Small intestine (tissue), 7 donors: Measurements from ENCODE around the gene STRN4. TPM values are rescaled to one million over a fixed set of nuclear protein-coding genes. Genes with fewer than 3 reads are reported as not detected.

Experiments used
- DNase-seq, 2 donors: peaks; one replicate each; pipeline versions ENCODE4 v3.0.0 to v3.0.0-alpha.2; 2013
- FAIRE-seq: peaks from 2 replicates; lab custom pipeline; 2012; peaks lifted over from hg19 to GRCh38; lab: Jason Lieb, UNC
- H3K27ac ChIP-seq, 3 donors: one replicate each; pipeline ENCODE4 v1.5.1; 2013; ENCODE audit warnings: low read length in 2 of 3, mild to moderate bottlenecking in 2 of 3, control low read depth in 1 of 3, inconsistent platforms in 1 of 3, low read depth in 1 of 3, moderate library complexity in 1 of 3
- H3K27me3 ChIP-seq, 3 donors: one replicate each; pipeline ENCODE4 v1.6.1; 2013; ENCODE audit warnings: low read length in 3 of 3, inconsistent platforms in 1 of 3; ENCODE audit not compliant: control insufficient read depth in 3 of 3, insufficient read depth in 3 of 3
- H3K36me3 ChIP-seq, 3 donors: one replicate each; pipeline ENCODE4 v1.6.1; 2013; ENCODE audit warnings: low read length in 3 of 3, inconsistent platforms in 1 of 3, low read depth in 1 of 3, mild to moderate bottlenecking in 1 of 3, moderate library complexity in 1 of 3; ENCODE audit not compliant: control insufficient read depth in 3 of 3, insufficient read depth in 2 of 3
- H3K4me1 ChIP-seq, 3 donors: one replicate each; pipeline ENCODE4 v1.6.1; 2013; ENCODE audit warnings: low read length in 2 of 3, inconsistent platforms in 1 of 3, low read depth in 1 of 3, mild to moderate bottlenecking in 1 of 3, moderate library complexity in 1 of 3; ENCODE audit not compliant: control insufficient read depth in 3 of 3, insufficient read depth in 2 of 3
- H3K4me3 ChIP-seq, 3 donors: one replicate each; pipeline ENCODE4 v1.5.1; 2013; ENCODE audit warnings: low read length in 3 of 3, control low read depth in 1 of 3, inconsistent platforms in 1 of 3, low read depth in 1 of 3, mild to moderate bottlenecking in 1 of 3, moderate library complexity in 1 of 3
- H3K9me3 ChIP-seq, 2 donors: one replicate each; pipeline ENCODE4 v1.6.1; 2013; ENCODE audit warnings: low read depth in 1 of 2, low read length in 1 of 2; ENCODE audit not compliant: control insufficient read depth in 2 of 2, insufficient read depth in 1 of 2
- WGBS, 3 donors: extraction: QIAGEN DNeasy Blood & Tissue Kit; methylation state at CpG; one replicate each; pipeline ENCODE4 v1.1.7; 2013; 5-methylcytosine and 5-hydroxymethylcytosine counted together
- polyA plus RNA-seq, 4 donors: library from polyadenylated mRNA; stranded (reverse) in 3 of 4; unstranded in 1 of 4; fragments of 200-250 nt in 3 of 4; fragments of 120-200 nt in 1 of 4; gene quantifications; one replicate each; pipeline versions ENCODE4 v1.2.1 to v1.2.3, GENCODE V29; 2013
- donor health status: healthy with polysubstance abuse.
- donor health status: control.
- donor health status: control.
- donor health status: Bipolar disorder and iron deficiency.
- donor health status: healthy.

STRN4 gene
- polyA plus RNA-seq, 4 donors, result 44.6 to 58.3 (median 51.1) TPM

DNA sequence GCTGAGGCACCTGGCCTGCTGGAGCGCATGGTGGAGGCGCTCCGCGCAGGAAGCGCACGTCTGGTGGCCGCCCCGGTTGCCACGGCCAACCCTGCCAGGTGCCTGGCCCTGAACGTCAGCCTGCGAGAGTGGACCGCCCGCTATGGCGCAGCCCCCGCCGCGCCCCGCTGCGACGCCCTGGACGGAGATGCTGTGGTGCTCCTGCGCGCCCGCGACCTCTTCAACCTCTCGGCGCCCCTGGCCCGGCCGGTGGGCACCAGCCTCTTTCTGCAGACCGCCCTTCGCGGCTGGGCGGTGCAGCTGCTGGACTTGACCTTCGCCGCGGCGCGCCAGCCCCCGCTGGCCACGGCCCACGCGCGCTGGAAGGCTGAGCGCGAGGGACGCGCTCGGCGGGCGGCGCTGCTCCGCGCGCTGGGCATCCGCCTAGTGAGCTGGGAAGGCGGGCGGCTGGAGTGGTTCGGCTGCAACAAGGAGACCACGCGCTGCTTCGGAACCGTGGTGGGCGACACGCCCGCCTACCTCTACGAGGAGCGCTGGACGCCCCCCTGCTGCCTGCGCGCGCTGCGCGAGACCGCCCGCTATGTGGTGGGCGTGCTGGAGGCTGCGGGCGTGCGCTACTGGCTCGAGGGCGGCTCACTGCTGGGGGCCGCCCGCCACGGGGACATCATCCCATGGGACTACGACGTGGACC is 9.7 kb upstream of the STRN4 start:
- no peak overlapping the region for H3K27ac ChIP-seq
- no peak overlapping the region for H3K4me3 ChIP-seq
- no peaks in the 10 kb centered on the region for H3K9me3 ChIP-seq
- H3K36me3 ChIP-seq, result peaks cover 0 to 53% (median 0%) of the 10 kb centered on the region in 3 donors
- 94 to 98% (median 98%) methylated on average over 74 to 86 of the region's 86 CpGs for WGBS, 3 donors
- H3K27me3 ChIP-seq, result no peaks in the 10 kb centered on the region
- FAIRE-seq (no peak), DNase-seq (no peak)
- no peaks in the 10 kb centered on the region for H3K4me1 ChIP-seq

DNA sequence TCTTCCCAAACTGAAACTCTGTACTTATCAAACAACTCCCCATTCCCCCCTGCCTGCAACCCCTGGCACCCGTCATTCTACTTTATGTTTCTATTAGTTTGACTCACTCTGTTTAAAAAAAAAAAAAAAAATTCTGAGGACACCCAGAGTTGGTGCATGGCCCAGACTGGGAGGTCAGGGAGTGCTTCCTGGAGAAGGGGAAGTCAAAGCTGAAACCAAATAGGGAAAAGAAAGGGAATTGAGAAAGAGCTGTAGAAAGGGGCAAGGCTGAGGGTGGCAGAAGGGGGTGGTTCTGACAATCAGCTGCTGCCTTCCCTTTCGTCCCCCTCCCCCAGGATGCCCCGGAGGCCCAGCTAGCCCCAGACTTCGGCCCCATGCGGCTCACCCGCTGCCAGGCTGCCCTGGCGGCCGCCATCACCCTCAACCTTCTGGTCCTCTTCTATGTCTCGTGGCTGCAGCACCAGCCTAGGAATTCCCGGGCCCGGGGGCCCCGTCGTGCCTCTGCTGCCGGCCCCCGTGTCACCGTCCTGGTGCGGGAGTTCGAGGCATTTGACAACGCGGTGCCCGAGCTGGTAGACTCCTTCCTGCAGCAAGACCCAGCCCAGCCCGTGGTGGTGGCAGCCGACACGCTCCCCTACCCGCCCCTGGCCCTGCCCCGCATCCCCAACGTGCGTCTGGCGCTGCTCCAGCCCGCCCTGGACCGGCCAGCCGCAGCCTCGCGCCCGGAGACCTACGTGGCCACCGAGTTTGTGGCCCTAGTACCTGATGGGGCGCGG is 9.0 kb upstream of the STRN4 start:
- H3K27ac ChIP-seq, result no peak overlapping the region
- DNase-seq, result no peak
- no peaks in the 10 kb centered on the region for H3K9me3 ChIP-seq
- no peaks in the 10 kb centered on the region for H3K27me3 ChIP-seq
- peaks cover 0 to 58% (median 0%) of the 10 kb centered on the region in 3 donors for H3K36me3 ChIP-seq
- no peak for FAIRE-seq
- 84 to 91% (median 91%) methylated on average over 37 to 39 of the region's 39 CpGs for WGBS, 3 donors
- H3K4me1 ChIP-seq, result no peaks in the 10 kb centered on the region
- H3K4me3 ChIP-seq, result no peak overlapping the region

DNA sequence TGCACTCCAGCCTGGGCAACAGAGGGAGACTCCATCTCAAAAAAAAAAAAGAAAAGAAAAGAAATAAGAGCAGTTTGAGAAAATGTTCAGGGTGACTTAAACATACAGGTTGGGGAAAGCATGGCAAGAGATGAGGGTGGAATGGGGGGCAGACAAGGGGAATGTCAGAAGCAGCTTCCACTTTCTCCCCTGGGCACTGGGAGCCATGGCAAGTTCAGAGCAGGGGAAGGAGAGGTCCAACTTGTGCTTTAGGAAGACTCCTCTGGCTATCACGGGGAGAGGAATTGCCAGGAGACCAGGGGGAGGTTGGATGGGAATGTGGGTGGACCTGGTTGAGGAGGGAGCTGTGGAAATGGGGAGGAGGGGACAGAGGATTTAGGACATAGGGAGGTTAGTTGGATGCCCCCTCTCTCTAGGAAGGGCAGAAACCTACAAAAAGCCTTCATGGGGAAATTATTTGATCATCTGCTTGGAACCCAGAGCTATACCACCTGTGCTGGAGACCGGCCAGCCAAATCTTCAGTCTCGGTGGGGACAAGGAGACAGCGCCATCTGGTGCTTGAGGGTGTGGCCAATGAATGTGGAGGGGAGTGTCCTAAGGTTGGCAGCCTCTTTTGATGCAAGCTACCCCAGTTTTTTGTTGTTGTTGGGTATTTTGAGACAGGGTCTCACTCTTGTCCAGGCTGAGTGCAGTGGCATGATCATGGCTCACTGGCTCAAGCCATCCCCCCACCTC is 7.3 kb upstream of the STRN4 start:
- Histone ChIP-seq H3K27me3 (no peaks in the 10 kb centered on the region), H3K4me1 (no peaks in the 10 kb centered on the region), H3K9me3 (no peaks in the 10 kb centered on the region), H3K27ac (no peak overlapping the region), H3K36me3 (peaks cover 0 to 69% (median 0%) of the 10 kb centered on the region in 3 donors), H3K4me3 (no peak overlapping the region)
- peak; percentile 65 to 71 for DNase-seq
- 6 to 17% (median 14%) methylated on average over 4 of the region's 4 CpGs for WGBS, 3 donors
- FAIRE-seq, result no peak

DNA sequence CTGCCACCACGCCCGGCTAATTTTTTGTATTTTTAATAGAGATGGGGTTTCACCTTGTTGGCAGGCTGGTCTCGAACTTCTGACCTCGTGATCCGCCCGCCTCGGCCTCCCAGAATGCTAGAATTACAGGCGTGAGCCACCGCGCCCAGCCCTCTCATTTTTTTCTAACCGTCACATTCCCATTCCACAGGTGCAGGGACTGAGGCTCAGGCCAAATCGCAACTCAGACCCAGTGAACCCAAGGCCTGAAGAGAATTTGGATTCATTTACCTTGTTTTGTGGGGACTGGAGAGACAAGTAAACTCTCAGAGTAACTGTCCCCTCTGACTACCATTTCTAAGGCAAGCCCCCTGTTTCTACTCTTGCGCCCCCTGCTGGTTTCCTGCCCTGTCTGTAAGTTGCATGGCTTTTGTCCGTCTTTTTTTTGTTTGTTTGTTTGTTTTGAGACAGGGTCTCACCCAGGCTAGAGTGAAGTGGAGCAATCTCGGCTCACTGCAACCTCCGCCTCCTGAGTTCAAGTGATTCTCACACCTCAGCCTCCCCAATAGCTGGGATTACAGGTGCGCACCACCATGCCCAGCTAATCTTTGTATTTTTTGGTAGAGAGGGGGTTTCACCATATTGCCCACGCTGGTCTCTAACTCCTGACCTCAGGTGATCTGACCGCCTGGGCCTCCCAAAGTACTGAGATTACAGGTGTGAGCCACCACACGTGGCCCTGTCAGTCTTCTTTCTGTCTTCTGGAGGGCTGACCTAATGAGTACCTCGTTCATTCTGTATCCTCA is 2.3 kb upstream of the STRN4 start:
- no peak for FAIRE-seq
- peak; percentile 50 to 63 for DNase-seq
- Histone ChIP-seq H3K36me3 (peaks cover 0 to 35% (median 0%) of the 10 kb centered on the region in 3 donors), H3K9me3 (no peaks in the 10 kb centered on the region), H3K27me3 (no peaks in the 10 kb centered on the region), H3K4me1 (peaks cover under 1 to 11% (median 4%) of the 10 kb centered on the region in 3 donors), H3K27ac (no peak overlapping the region), H3K4me3 (no peak overlapping the region)
- 80 to 81% (median 80%) methylated on average over 21 of the region's 21 CpGs for WGBS, 3 donors

DNA sequence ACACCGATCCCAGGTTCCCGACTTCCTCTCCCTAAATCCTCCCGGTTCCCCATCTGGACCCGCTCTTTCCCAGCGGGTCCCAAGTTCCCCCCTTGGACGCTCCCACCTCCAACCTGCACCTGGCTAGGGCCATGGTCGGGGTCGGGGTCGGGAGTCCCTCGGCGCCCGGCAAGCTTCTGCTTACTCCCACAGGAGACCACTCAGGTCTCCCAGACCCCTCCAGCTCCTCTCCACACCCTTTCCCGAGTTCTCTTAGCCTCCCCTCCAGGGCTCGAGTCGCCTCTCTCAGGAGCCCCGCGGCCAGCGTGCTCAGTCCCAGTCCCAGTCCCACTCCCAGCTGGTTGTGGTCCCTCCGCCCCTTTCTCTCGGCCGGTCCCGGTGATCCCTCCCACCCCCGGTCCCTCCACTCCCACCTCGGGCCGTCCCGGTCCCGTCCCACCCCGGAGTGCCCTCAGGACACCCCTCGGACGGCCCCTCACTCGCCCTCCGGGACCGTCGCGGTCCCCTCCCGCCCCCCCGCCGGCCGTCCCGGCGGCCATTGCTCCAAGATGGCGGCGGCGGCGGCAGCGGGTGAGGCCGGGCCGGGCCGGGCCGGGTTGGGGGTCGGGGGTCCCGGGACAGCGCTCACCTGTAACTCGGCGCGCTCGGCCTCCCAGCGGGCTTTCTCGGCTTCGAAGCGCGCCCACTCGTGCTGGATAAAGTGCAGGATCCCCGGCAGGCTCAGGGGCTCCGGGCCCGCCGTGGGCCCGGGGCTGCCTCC is 549 bp downstream of the STRN4 start, which contains the start of gene FKRP:
Gene FKRP, plus strand, starts transcription at position 537 of the 760 bp plus-strand sequence. CDS start 9,394 bp downstream, outside the sequence.
- 0 to 2% (median 1%) methylated on average over 36 to 67 of the region's 68 CpGs for WGBS, 3 donors
- peak within 1 kb of the TSS; percentile 97 to 99 (median 98) for H3K4me3 ChIP-seq
- DNase-seq, result peak in 1 of 2 donors; percentile 68
- H3K27me3 ChIP-seq, result no peaks in the 10 kb centered on the region
- H3K36me3 ChIP-seq, result peaks cover 0 to 36% (median 0%) of the 10 kb centered on the region in 3 donors
- peak within 1 kb of the TSS; percentile 42 to 51 (median 48) for H3K27ac ChIP-seq
- peaks cover 4 to 14% (median 4%) of the 10 kb centered on the region in 3 donors for H3K4me1 ChIP-seq
- no peak for FAIRE-seq
- no peaks in the 10 kb centered on the region for H3K9me3 ChIP-seq

DNA sequence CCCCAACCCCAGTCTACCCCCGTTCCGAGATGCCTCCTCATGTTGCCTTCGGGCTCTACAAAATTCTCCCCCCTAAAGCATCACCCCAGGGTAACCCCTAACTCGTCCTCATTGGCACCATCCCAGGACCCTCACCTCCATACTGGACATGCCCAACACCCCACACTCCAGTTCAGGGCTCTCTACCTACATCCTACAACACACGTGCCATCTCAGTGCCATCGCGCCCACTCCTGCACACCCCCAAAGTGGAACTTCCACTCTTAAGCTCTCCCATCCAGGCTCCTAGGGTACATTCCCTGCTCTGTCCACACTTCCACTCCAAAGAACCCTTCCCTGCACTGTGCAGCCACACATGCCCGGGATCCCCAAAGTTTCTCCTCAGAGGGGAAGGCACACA is 1.2 kb downstream of the STRN4 start:
- H3K4me3 ChIP-seq, result peak overlapping the region; percentile 97 to 99 (median 98)
- H3K4me1 ChIP-seq, result peaks cover 4 to 14% (median 4%) of the 10 kb centered on the region in 3 donors
- H3K27me3 ChIP-seq, result no peaks in the 10 kb centered on the region
- 16 to 18% (median 17%) methylated on average over 8 of the region's 8 CpGs for WGBS, 3 donors
- H3K9me3 ChIP-seq, result no peaks in the 10 kb centered on the region
- H3K27ac ChIP-seq, result no peak overlapping the region
- DNase-seq (no peak), FAIRE-seq (no peak)
- peaks cover 0 to 33% (median 0%) of the 10 kb centered on the region in 3 donors for H3K36me3 ChIP-seq

DNA sequence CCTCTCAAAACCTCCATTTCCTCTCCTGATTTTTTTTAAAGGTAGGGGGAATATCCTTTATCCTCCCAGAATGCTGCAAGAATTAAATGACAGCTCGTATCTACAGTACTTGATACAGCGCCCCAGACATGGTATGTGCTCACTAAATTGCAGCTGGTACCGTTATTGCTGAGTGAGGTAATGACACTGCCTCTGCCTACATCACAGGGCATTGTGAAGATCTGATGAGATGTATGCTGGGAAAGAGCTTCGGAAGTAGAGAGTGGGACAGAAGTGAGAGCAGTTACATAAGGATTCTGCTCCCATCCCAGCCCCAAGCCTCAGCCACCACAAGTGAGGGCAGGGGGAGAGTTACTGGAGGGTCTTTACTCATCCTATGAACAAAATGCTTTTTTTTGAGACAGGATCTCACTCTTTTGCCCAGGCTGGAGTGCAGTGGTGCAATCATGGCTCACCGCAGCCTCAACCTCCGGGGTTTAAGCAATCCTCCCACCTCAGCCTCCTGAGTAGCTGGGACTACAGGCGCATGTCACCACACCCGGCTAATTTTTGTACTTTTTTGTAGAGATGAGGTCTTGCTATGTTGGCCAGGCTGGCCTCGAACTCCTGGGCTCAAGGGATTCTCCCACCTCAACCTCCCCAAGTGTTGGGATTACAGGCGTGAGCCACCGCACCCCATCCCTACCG is 2.1 kb downstream of the STRN4 start:
- Histone ChIP-seq H3K27me3 (no peaks in the 10 kb centered on the region), H3K4me3 (no peak overlapping the region), H3K27ac (no peak overlapping the region), H3K9me3 (no peaks in the 10 kb centered on the region), H3K36me3 (peaks cover 0 to 35% (median 0%) of the 10 kb centered on the region in 3 donors), H3K4me1 (peaks cover 4 to 14% (median 4%) of the 10 kb centered on the region in 3 donors)
- WGBS, 3 donors, result 78 to 86% (median 84%) methylated on average over 12 of the region's 12 CpGs
- no peak for FAIRE-seq
- DNase-seq, result no peak
